ENCODE data around the gene TASOR. TPM values are rescaled to one million over a fixed set of nuclear protein-coding genes. Genes with fewer than 3 reads are reported as not detected.
A peak's percentile ranks its signal among the peaks of the same experiment; 100 is the strongest.
"Not testable (repeated sequence)": the region's sequence is repeated elsewhere in the genome, so short reads cannot be mapped to it uniquely, and the experiment has no call there.

TASOR gene
- total RNA-seq, 1 experiment from 2014 or later, result 35.8 TPM

GRCh38 chr3:56693750-56694149, 10.7 kb upstream of the TASOR start:
- CTCF ChIA-PET, result no interaction called here
- Histone ChIP-seq H3K4me2 (ENCODE audit: low read length) (no peak overlapping the region), H3K27me3 (ENCODE audit: insufficient read depth, low read length) (no peaks in the 10 kb centered on the region), H4K20me1 (ENCODE audit: insufficient read depth) (no peaks in the 10 kb centered on the region), H3K9ac (ENCODE audit: low read length) (no peak overlapping the region), H3K79me2 (ENCODE audit: insufficient read depth, low read length) (no peaks in the 10 kb centered on the region), H3K9me2 (ENCODE audit: insufficient read depth) (no peaks in the 10 kb centered on the region), H3K4me3 (replicated peaks in 1 of 2; ENCODE audit: low read depth in 1 of 2, low read length in 2 of 2) (no peak overlapping the region), H3K4me1 (ENCODE audit: control insufficient read depth in 1 of 2, insufficient read depth in 2 of 2, low read length in 2 of 2) (peaks cover 7 to 12% of the 10 kb centered on the region in 2 experiments), H3K27ac (ENCODE audit: low read depth, low read length) (no peak overlapping the region), H2AFZ (ENCODE audit: low read depth, low read length, poor library complexity, severe bottlenecking) (no peak overlapping the region), H3K9me3 (ENCODE audit: control insufficient read depth in 1 of 2, insufficient read depth in 1 of 2, low read depth in 1 of 2, low read length in 2 of 2) (no peaks in the 10 kb centered on the region), H3K36me3 (ENCODE audit: control insufficient read depth in 1 of 2, insufficient read depth in 2 of 2, low read length in 2 of 2) (no peaks in the 10 kb centered on the region)
- POLR2A ChIA-PET, result no interaction called here
- intact Hi-C loops (cut with micrococcal nuclease), result no loop called here
- no TSS peak for BruUV-seq (replicated peaks)
- no peak for DNase-seq (ENCODE audit: low read depth, low spot score)
- no peak for ATAC-seq
- RAD21 ChIA-PET (ENCODE audit: low non-redundant PET in 1 of 2, low total read pairs in 2 of 2, uncharacterized antibody in 2 of 2, unreplicated experiment in 2 of 2), result no interaction called here
- TF ChIP-seq SRF (IDR thresholded peaks at IDR 0.05; ENCODE audit: low read depth), result no peak

DNA sequence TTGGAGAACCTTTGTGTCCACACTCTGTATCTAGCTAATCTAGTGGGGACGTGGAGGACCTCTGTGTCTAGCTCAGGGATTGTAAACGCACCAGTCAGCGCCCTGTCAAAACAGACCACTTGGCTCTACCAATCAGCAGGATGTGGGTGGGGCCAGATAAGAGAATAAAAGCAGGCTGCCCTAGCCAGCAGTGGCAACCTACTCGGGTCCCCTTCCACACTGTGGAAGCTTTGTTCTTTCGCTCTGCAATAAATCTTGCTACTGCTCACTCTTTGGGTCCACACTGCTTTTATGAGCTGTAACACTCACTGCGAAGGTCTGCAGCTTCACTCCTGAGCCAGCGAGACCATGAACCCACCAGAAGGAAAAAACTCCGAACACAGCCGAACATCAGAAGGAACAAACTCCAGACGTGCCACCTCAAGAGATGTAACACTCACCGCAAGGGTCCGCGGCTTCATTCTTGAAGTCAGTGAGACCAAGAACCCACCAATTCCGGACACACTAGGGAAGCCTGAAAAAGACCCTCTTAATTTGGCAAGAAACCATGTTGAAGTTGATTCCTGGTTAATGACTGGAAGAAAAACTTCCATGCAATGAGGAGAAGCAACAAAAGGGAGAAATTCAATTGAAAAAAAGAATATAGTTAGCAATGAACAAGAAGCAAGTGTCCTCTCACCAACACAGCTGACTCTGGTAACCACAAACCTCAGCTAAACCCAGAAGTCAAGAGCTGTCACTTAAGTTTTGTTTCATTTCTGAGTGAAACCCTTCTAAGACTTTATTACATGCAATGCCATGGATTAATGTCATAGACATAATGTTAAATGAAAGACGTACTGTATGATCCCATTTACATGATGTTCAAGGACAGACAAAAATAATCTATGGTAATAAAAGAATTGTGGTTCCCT, 9.7 kb upstream of the TASOR start:
- H2AFZ ChIP-seq (ENCODE audit: low read depth, low read length, poor library complexity, severe bottlenecking); POLR2A ChIA-PET; BruUV-seq (replicated peaks); H3K36me3 ChIP-seq (ENCODE audit: control insufficient read depth in 1 of 2, insufficient read depth in 2 of 2, low read length in 2 of 2); RAD21 ChIA-PET (ENCODE audit: low non-redundant PET in 1 of 2, low total read pairs in 2 of 2, uncharacterized antibody in 2 of 2, unreplicated experiment in 2 of 2); CTCF ChIA-PET; H3K4me2 ChIP-seq (ENCODE audit: low read length); H3K9me2 ChIP-seq (ENCODE audit: insufficient read depth); H3K9me3 ChIP-seq (ENCODE audit: control insufficient read depth in 1 of 2, insufficient read depth in 1 of 2, low read depth in 1 of 2, low read length in 2 of 2); intact Hi-C loops (cut with micrococcal nuclease); H3K79me2 ChIP-seq (ENCODE audit: insufficient read depth, low read length); ATAC-seq; H4K20me1 ChIP-seq (ENCODE audit: insufficient read depth); H3K4me3 ChIP-seq (replicated peaks in 1 of 2; ENCODE audit: low read depth in 1 of 2, low read length in 2 of 2); H3K9ac ChIP-seq (ENCODE audit: low read length); H3K27ac ChIP-seq (ENCODE audit: low read depth, low read length); H3K27me3 ChIP-seq (ENCODE audit: insufficient read depth, low read length); DNase-seq (ENCODE audit: low read depth, low spot score): not testable (repeated sequence)
- H3K4me1 ChIP-seq (ENCODE audit: control insufficient read depth in 1 of 2, insufficient read depth in 2 of 2, low read length in 2 of 2), result peaks cover 7 to 12% of the 10 kb centered on the region in 2 experiments

DNA sequence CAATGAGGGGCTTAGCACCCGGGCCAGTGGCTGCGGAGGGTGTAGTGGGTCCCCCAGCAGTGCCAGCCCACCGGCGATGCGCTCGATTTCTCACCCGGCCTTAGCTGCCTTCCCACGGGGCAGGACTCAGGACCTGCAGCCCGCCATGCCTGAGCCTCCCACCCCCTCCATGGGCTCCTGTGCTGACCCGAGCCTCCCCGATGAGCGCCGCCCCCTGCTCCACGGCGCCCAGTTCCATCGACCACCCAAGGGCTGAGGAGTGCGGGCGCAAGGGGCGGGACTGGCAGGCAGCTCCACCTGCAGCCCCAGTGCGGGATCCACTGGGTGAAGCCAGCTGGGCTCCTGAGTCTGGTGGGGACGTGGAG, 8.9 kb upstream of the TASOR start:
- POLR2A ChIA-PET; H3K79me2 ChIP-seq (ENCODE audit: insufficient read depth, low read length); H3K36me3 ChIP-seq (ENCODE audit: control insufficient read depth in 1 of 2, insufficient read depth in 2 of 2, low read length in 2 of 2); CTCF ChIA-PET; ATAC-seq; H4K20me1 ChIP-seq (ENCODE audit: insufficient read depth); RAD21 ChIA-PET (ENCODE audit: low non-redundant PET in 1 of 2, low total read pairs in 2 of 2, uncharacterized antibody in 2 of 2, unreplicated experiment in 2 of 2); BruUV-seq (replicated peaks); H3K27me3 ChIP-seq (ENCODE audit: insufficient read depth, low read length); H2AFZ ChIP-seq (ENCODE audit: low read depth, low read length, poor library complexity, severe bottlenecking); H3K27ac ChIP-seq (ENCODE audit: low read depth, low read length); H3K9me2 ChIP-seq (ENCODE audit: insufficient read depth); H3K9me3 ChIP-seq (ENCODE audit: control insufficient read depth in 1 of 2, insufficient read depth in 1 of 2, low read depth in 1 of 2, low read length in 2 of 2); DNase-seq (ENCODE audit: low read depth, low spot score); intact Hi-C loops (cut with micrococcal nuclease): not testable (repeated sequence)
- peaks cover 7 to 12% of the 10 kb centered on the region in 2 experiments for H3K4me1 ChIP-seq (ENCODE audit: control insufficient read depth in 1 of 2, insufficient read depth in 2 of 2, low read length in 2 of 2)
- peak overlapping the region in 1 of 2 experiments; percentile 43; a peak in 3 of 4 replicates for H3K4me3 ChIP-seq (replicated peaks in 1 of 2; ENCODE audit: low read depth in 1 of 2, low read length in 2 of 2)
- peak overlapping the region; percentile 43 for H3K9ac ChIP-seq (ENCODE audit: low read length)
- H3K4me2 ChIP-seq (ENCODE audit: low read length), result peak overlapping the region; percentile 74
